ENCODE measurements around the gene SERPINA5.

DNA sequence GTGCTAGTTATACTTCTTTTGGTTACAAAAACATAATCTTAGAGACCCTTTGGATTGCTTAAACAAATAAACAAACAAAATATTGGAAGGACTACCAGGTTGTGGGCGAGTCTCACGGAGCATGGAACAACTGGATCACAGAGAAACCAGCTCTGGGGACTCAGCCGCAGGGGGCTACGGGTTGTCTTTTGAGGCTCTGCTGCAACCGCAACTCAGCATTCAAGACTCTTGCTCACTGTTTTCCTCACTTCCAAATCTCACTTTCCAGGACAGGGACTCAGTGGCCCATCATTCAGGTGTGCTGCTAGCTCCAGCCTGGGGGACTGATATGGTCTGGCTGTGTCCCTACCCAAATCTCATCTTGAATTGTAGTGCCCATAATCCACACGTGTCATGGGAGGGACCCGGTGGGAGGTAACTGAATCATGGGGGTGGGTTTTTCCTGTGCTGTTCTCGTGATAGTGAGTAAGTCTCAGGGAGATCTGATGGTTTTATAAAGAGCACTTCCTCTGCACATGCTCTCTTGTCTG is 34.0 kb upstream of the SERPINA5 start:
- no peak for TF ChIP-seq EZH2 (IDR thresholded peaks at IDR 0.05; ENCODE audit: low read length, missing control alignments)
- TF ChIP-seq, protein P1, sequence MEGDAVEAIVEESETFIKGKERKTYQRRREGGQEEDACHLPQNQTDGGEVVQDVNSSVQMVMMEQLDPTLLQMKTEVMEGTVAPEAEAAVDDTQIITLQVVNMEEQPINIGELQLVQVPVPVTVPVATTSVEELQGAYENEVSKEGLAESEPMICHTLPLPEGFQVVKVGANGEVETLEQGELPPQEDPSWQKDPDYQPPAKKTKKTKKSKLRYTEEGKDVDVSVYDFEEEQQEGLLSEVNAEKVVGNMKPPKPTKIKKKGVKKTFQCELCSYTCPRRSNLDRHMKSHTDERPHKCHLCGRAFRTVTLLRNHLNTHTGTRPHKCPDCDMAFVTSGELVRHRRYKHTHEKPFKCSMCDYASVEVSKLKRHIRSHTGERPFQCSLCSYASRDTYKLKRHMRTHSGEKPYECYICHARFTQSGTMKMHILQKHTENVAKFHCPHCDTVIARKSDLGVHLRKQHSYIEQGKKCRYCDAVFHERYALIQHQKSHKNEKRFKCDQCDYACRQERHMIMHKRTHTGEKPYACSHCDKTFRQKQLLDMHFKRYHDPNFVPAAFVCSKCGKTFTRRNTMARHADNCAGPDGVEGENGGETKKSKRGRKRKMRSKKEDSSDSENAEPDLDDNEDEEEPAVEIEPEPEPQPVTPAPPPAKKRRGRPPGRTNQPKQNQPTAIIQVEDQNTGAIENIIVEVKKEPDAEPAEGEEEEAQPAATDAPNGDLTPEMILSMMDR (conservative IDR thresholded peaks at IDR 0.05 in 1 of 2, IDR thresholded peaks at IDR 0.05 in 1 of 2; ENCODE audit: low read depth in 1 of 2, low read length in 2 of 2): no peak

All from fibroblast of lung (primary cell).